Measurements from ENCODE around the gene ZFP57.
"Not testable (repeated sequence)": the region's sequence is repeated elsewhere in the genome, so short reads cannot be mapped to it uniquely, and the experiment has no call there.

ZFP57 gene

GRCh38 chr6:29696147-29697125 lies 15.5 kb upstream of the ZFP57 start:
- DNase-seq (ENCODE audit: extremely low read depth in 1 of 2, low read depth in 1 of 2), result no peak

- no peak for DNase-seq (ENCODE audit: extremely low read depth in 1 of 2, low read depth in 1 of 2)
Measured at GRCh38 chr6:29694637-29695036, 13.7 kb upstream of the ZFP57 start.

GRCh38 chr6:29685718-29686326 lies 4.9 kb upstream of the ZFP57 start:
- no peak for DNase-seq (ENCODE audit: extremely low read depth in 1 of 2, low read depth in 1 of 2)

- DNase-seq (ENCODE audit: extremely low read depth in 1 of 2, low read depth in 1 of 2), result no peak
Measured at GRCh38 chr6:29681811-29682210, 859 bp upstream of the ZFP57 start.

- no peak for DNase-seq (ENCODE audit: extremely low read depth in 1 of 2, low read depth in 1 of 2)
Measured at GRCh38 chr6:29680416-29680815, 536 bp downstream of the ZFP57 start.

GRCh38 chr6:29679962-29680361 lies 990 bp downstream of the ZFP57 start:
- no peak for DNase-seq (ENCODE audit: extremely low read depth in 1 of 2, low read depth in 1 of 2)

- no peak for DNase-seq (ENCODE audit: extremely low read depth in 1 of 2, low read depth in 1 of 2)
Measured at GRCh38 chr6:29678114-29678513, 2.8 kb downstream of the ZFP57 start.

GRCh38 chr6:29676981-29677601 lies 3.9 kb downstream of the ZFP57 start:
- no peak for DNase-seq (ENCODE audit: extremely low read depth in 1 of 2, low read depth in 1 of 2)

GRCh38 chr6:29675561-29675960 lies 5.4 kb downstream of the ZFP57 start:
- no peak for DNase-seq (ENCODE audit: extremely low read depth in 1 of 2, low read depth in 1 of 2)

GRCh38 chr6:29674008-29674407 lies 6.9 kb downstream of the ZFP57 start:
- no peak for DNase-seq (ENCODE audit: extremely low read depth in 1 of 2, low read depth in 1 of 2)

GRCh38 chr6:29673161-29673560 lies 7.8 kb downstream of the ZFP57 start:
- no peak for DNase-seq (ENCODE audit: extremely low read depth in 1 of 2, low read depth in 1 of 2)

- DNase-seq (ENCODE audit: extremely low read depth in 1 of 2, low read depth in 1 of 2), result not testable (repeated sequence)
Measured at GRCh38 chr6:29672116-29672515, 8.8 kb downstream of the ZFP57 start.

GRCh38 chr6:29671026-29671425 lies 9.9 kb downstream of the ZFP57 start:
- DNase-seq (ENCODE audit: extremely low read depth in 1 of 2, low read depth in 1 of 2), result no peak

- DNase-seq (ENCODE audit: extremely low read depth in 1 of 2, low read depth in 1 of 2), result no peak
Measured at GRCh38 chr6:29667158-29667557, 13.8 kb downstream of the ZFP57 start.

- no peak for DNase-seq (ENCODE audit: extremely low read depth in 1 of 2, low read depth in 1 of 2)
Measured at GRCh38 chr6:29666826-29667130, 14.2 kb downstream of the ZFP57 start.

- no peak for DNase-seq (ENCODE audit: extremely low read depth in 1 of 2, low read depth in 1 of 2)
Measured at GRCh38 chr6:29665942-29666825, 14.8 kb downstream of the ZFP57 start.

- DNase-seq (ENCODE audit: extremely low read depth in 1 of 2, low read depth in 1 of 2), result no peak
Measured at GRCh38 chr6:29663300-29664042, 17.5 kb downstream of the ZFP57 start.

- DNase-seq (ENCODE audit: extremely low read depth in 1 of 2, low read depth in 1 of 2), result not testable (repeated sequence)
Measured at GRCh38 chr6:29661502-29662141, 19.3 kb downstream of the ZFP57 start.

GRCh38 chr6:29661071-29661470 lies 19.9 kb downstream of the ZFP57 start:
- no peak for DNase-seq (ENCODE audit: extremely low read depth in 1 of 2, low read depth in 1 of 2)

- DNase-seq (ENCODE audit: extremely low read depth in 1 of 2, low read depth in 1 of 2), result no peak
Measured at GRCh38 chr6:29656798-29657197, 24.2 kb downstream of the ZFP57 start, which contains the start of gene MOG. MOG (plus strand) TSS chr6:29657092; CDS start chr6:29657210, 118 bp downstream.
